ENCODE results near the gene EDEM2. TPM values are rescaled to one million over a fixed set of nuclear protein-coding genes. Genes with fewer than 3 reads are reported as not detected.
A peak's percentile ranks its signal among the peaks of the same experiment; 100 is the strongest.
"Not testable (repeated sequence)": the region's sequence is repeated elsewhere in the genome, so short reads cannot be mapped to it uniquely, and the experiment has no call there.

The EDEM2 gene
- total RNA-seq, 1 experiment from 2014 or later, result 52.2 TPM

- DNase-seq, result no peak
- Histone ChIP-seq H3K9me3 (no peaks in the 10 kb centered on the region), H3K4me3 (no peak overlapping the region)
Observed at GRCh38 chr20:35173576-35174192, 26.5 kb upstream of the EDEM2 start.

GRCh38 chr20:35172434-35172806 is 25.3 kb upstream of the EDEM2 start:
- no peak for DNase-seq
- Histone ChIP-seq H3K4me3 (peak overlapping the region; percentile 49), H3K9me3 (no peaks in the 10 kb centered on the region)

More at GRCh38 chr20:35173576-35174192, 26.5 kb upstream of the EDEM2 start:
- Histone ChIP-seq H3K27me3 (no peaks in the 10 kb centered on the region), H3K36me3 (peaks cover 9% of the 10 kb centered on the region; the same call in 1 of the 2 replicates)

GRCh38 chr20:35171753-35172433 is 24.8 kb upstream of the EDEM2 start, which contains the start of gene PROCR:
PROCR (plus strand) TSS chr20:35172072; CDS start chr20:35172155, 83 bp downstream.
- peak within 1 kb of the TSS; percentile 49 for H3K4me3 ChIP-seq
- H3K27me3 ChIP-seq, result no peaks in the 10 kb centered on the region
- peak; percentile 98 for DNase-seq
- H3K9me3 ChIP-seq, result no peaks in the 10 kb centered on the region
- H3K36me3 ChIP-seq, result peaks cover 3% of the 10 kb centered on the region; the same call in 1 of the 2 replicates

More at GRCh38 chr20:35172434-35172806, 25.3 kb upstream of the EDEM2 start:
- peaks cover 5% of the 10 kb centered on the region; the same call in 1 of the 2 replicates for H3K36me3 ChIP-seq
- H3K27me3 ChIP-seq, result no peaks in the 10 kb centered on the region

- no peak for DNase-seq
- H3K36me3 ChIP-seq, result no peaks in the 10 kb centered on the region
- H3K9me3 ChIP-seq, result no peaks in the 10 kb centered on the region
- H3K27me3 ChIP-seq, result no peaks in the 10 kb centered on the region
- peak overlapping the region; percentile 49 for H3K4me3 ChIP-seq
Observed at GRCh38 chr20:35171438-35171752, 24.3 kb upstream of the EDEM2 start.

- H3K36me3 ChIP-seq, H3K9me3 ChIP-seq, H3K4me3 ChIP-seq, H3K27me3 ChIP-seq, DNase-seq: not testable (repeated sequence)
Observed at GRCh38 chr20:35168701-35169409, 21.7 kb upstream of the EDEM2 start.

- Histone ChIP-seq H3K4me3 (no peak overlapping the region), H3K9me3 (peaks cover 5% of the 10 kb centered on the region), H3K27me3 (no peaks in the 10 kb centered on the region), H3K36me3 (no peaks in the 10 kb centered on the region)
- DNase-seq, result no peak
Observed at GRCh38 chr20:35167787-35168186, 20.7 kb upstream of the EDEM2 start.

- peaks cover 5% of the 10 kb centered on the region for H3K9me3 ChIP-seq
- H3K27me3 ChIP-seq, result no peaks in the 10 kb centered on the region
- no peak for DNase-seq
- H3K4me3 ChIP-seq, result no peak overlapping the region
- H3K36me3 ChIP-seq, result no peaks in the 10 kb centered on the region
Observed at GRCh38 chr20:35166242-35166830, 19.2 kb upstream of the EDEM2 start.

GRCh38 chr20:35165221-35166185 is 18.4 kb upstream of the EDEM2 start:
- no peaks in the 10 kb centered on the region for H3K27me3 ChIP-seq
- no peaks in the 10 kb centered on the region for H3K36me3 ChIP-seq
- no peak for DNase-seq
- H3K9me3 ChIP-seq, result peaks cover 5% of the 10 kb centered on the region
- H3K4me3 ChIP-seq, result no peak overlapping the region

GRCh38 chr20:35164531-35164930 is 17.4 kb upstream of the EDEM2 start:
- H3K4me3 ChIP-seq, H3K9me3 ChIP-seq: not testable (repeated sequence)

GRCh38 chr20:35160341-35160740 is 13.2 kb upstream of the EDEM2 start:
- not testable (repeated sequence) for DNase-seq, H3K36me3 ChIP-seq, H3K9me3 ChIP-seq, H3K4me3 ChIP-seq, H3K27me3 ChIP-seq

More at GRCh38 chr20:35164531-35164930, 17.4 kb upstream of the EDEM2 start:
- DNase-seq, H3K36me3 ChIP-seq, H3K27me3 ChIP-seq: not testable (repeated sequence)

- Histone ChIP-seq H3K9me3 (no peaks in the 10 kb centered on the region), H3K4me3 (no peak overlapping the region), H3K36me3 (no peaks in the 10 kb centered on the region), H3K27me3 (no peaks in the 10 kb centered on the region)
- no peak for DNase-seq
Observed at GRCh38 chr20:35156978-35157377, 9.8 kb upstream of the EDEM2 start.

- no peaks in the 10 kb centered on the region for H3K36me3 ChIP-seq
- no peaks in the 10 kb centered on the region for H3K9me3 ChIP-seq
- no peaks in the 10 kb centered on the region for H3K27me3 ChIP-seq
- no peak overlapping the region for H3K4me3 ChIP-seq
- no peak for DNase-seq
Observed at GRCh38 chr20:35155936-35156335, 8.8 kb upstream of the EDEM2 start.

- H3K36me3 ChIP-seq, result no peaks in the 10 kb centered on the region
- H3K27me3 ChIP-seq, result no peaks in the 10 kb centered on the region
- H3K9me3 ChIP-seq, result no peaks in the 10 kb centered on the region
- no peak for DNase-seq
- H3K4me3 ChIP-seq, result no peak overlapping the region
Observed at GRCh38 chr20:35151736-35152135, 4.6 kb upstream of the EDEM2 start.

- Histone ChIP-seq H3K4me3 (no peak overlapping the region), H3K9me3 (no peaks in the 10 kb centered on the region), H3K27me3 (no peaks in the 10 kb centered on the region), H3K36me3 (no peaks in the 10 kb centered on the region)
- DNase-seq, result no peak
Observed at GRCh38 chr20:35150846-35151579, 3.9 kb upstream of the EDEM2 start.

- peak overlapping the region; percentile 78 for H3K4me3 ChIP-seq
- DNase-seq, result peak; percentile 31
- H3K36me3 ChIP-seq, H3K27me3 ChIP-seq, H3K9me3 ChIP-seq: not testable (repeated sequence)
Observed at GRCh38 chr20:35147575-35148071, 487 bp upstream of the EDEM2 start.

Data from MG63 (cell line).